CD8-positive, alpha-beta memory T cell (primary cell): ENCODE results near the gene FSD1L. TPM values are rescaled to one million over a fixed set of nuclear protein-coding genes. Genes with fewer than 3 reads are reported as not detected.
A peak's percentile ranks its signal among the peaks of the same experiment; 100 is the strongest.

Source experiments
- CTCF ChIA-PET: fragments of 350-600 bp; sonication (Branson Sonifier 250); formaldehyde crosslinking; loops from one replicate; lab custom pipeline; 2021; ENCODE audit warnings: antibody characterized with exemption; lab: Charles Lee
- POLR2A ChIA-PET: fragments of 350-600 bp; sonication (Branson Sonifier 250); formaldehyde crosslinking; loops from one replicate; lab custom pipeline; 2021; ENCODE audit warnings: antibody characterized with exemption; lab: Charles Lee
- DNase-seq, 5 donors: peaks; one replicate each; pipeline versions ENCODE4 v3.0.0 to v3.0.0-alpha.2; 2020 to 2022; ENCODE audit warnings: mixed read lengths in 1 of 5
- H3K27ac ChIP-seq: one replicate; pipeline ENCODE4 v1.7.0; 2013; ENCODE audit warnings: low read depth, mild to moderate bottlenecking, low read length, moderate library complexity
- H3K27me3 ChIP-seq: 2 replicates; pipeline ENCODE4 v1.7.0; 2013; ENCODE audit warnings: low read length, mild to moderate bottlenecking; ENCODE audit not compliant: insufficient read depth, poor library complexity, severe bottlenecking
- H3K36me3 ChIP-seq: 2 replicates; pipeline ENCODE4 v1.7.0; 2013; ENCODE audit warnings: mild to moderate bottlenecking, low read length, moderate library complexity; ENCODE audit not compliant: insufficient read depth
- H3K4me1 ChIP-seq: 2 replicates; pipeline ENCODE4 v1.7.0; 2013; ENCODE audit warnings: mild to moderate bottlenecking, low read length, moderate library complexity; ENCODE audit not compliant: insufficient read depth
- H3K4me3 ChIP-seq: 2 replicates; pipeline ENCODE4 v1.7.0; 2013; ENCODE audit warnings: mild to moderate bottlenecking, low read length
- H3K9me3 ChIP-seq: 2 replicates; pipeline ENCODE4 v1.7.0; 2013; ENCODE audit warnings: mild to moderate bottlenecking, low read length
- H3K27ac Mint-ChIP-seq, 8 donors: one replicate each; pipeline ENCODE4 v1.8.0; 2020 to 2021; ENCODE audit warnings: mixed read lengths in 8 of 8, mild to moderate bottlenecking in 6 of 8, inconsistent platforms in 3 of 8, moderate library complexity in 3 of 8
- H3K27me3 Mint-ChIP-seq, 2 donors: one replicate each; pipeline ENCODE4 v1.8.0; 2020 to 2021; ENCODE audit warnings: mixed read lengths in 2 of 2, mild to moderate bottlenecking in 1 of 2, moderate library complexity in 1 of 2
- H3K36me3 Mint-ChIP-seq, 3 donors: one replicate each; pipeline ENCODE4 v1.8.0; 2020 to 2021; ENCODE audit warnings: mixed read lengths in 3 of 3, inconsistent platforms in 1 of 3, mild to moderate bottlenecking in 1 of 3
- H3K4me1 Mint-ChIP-seq, 3 donors: one replicate each; pipeline ENCODE4 v1.8.0; 2020 to 2021; ENCODE audit warnings: mixed read lengths in 3 of 3, inconsistent platforms in 1 of 3, mild to moderate bottlenecking in 1 of 3
- H3K4me3 Mint-ChIP-seq, 7 donors: one replicate each; pipeline ENCODE4 v1.8.0; 2020 to 2021; ENCODE audit warnings: mixed read lengths in 7 of 7, mild to moderate bottlenecking in 6 of 7, moderate library complexity in 4 of 7, inconsistent platforms in 2 of 7
- H3K9me3 Mint-ChIP-seq, 5 donors: one replicate each; pipeline ENCODE4 v1.8.0; 2020 to 2022; ENCODE audit warnings: mixed read lengths in 5 of 5, mild to moderate bottlenecking in 3 of 5, moderate library complexity in 2 of 5, inconsistent platforms in 1 of 5
- polyA plus RNA-seq: library from polyadenylated mRNA; unstranded; fragments of 300-500 nt; fragmentation: Illumina TruSeq; gene quantifications from one replicate; pipeline ENCODE4 v1.2.3, GENCODE V29; 2021
- total RNA-seq, 2 experiments: library from RNA; stranded (reverse); gene quantifications; one replicate each; pipeline ENCODE4 v1.2.3, GENCODE V29; 2021

FSD1L gene
- total RNA-seq, result 1 to 10 TPM; 3.8 to 4.3 TPM
- 0.53 TPM for polyA plus RNA-seq

- peak within 1 kb of the TSS; percentile 72 to 94 (median 85) for H3K4me3 Mint-ChIP-seq
- peak; percentile 59 to 82 (median 73) for DNase-seq
- peak within 1 kb of the TSS; percentile 13 for H3K27ac ChIP-seq
- H3K27ac Mint-ChIP-seq, result peak within 1 kb of the TSS in 7 of 8 donors; percentile 25 to 78 (median 67)
- CTCF ChIA-PET, result interaction anchor here (0.7 to 1.2 kb wide), 2 partner anchors 9 to 1911 kb away, joined by 3 read pairs; no protein-coding TSS in a partner anchor
- no peaks in the 10 kb centered on the region for H3K9me3 ChIP-seq
- H3K9me3 Mint-ChIP-seq, result no peaks in the 10 kb centered on the region
- H3K27me3 ChIP-seq, result no peaks in the 10 kb centered on the region
- H3K36me3 ChIP-seq, result no peaks in the 10 kb centered on the region
- no peaks in the 10 kb centered on the region for H3K36me3 Mint-ChIP-seq
- H3K4me1 Mint-ChIP-seq, result peaks cover 9 to 12% (median 10%) of the 10 kb centered on the region in 3 donors
- POLR2A ChIA-PET, result no interaction called here
- peaks cover 3% of the 10 kb centered on the region for H3K4me1 ChIP-seq
- peak within 1 kb of the TSS; percentile 66 for H3K4me3 ChIP-seq
- H3K27me3 Mint-ChIP-seq, result peaks cover 0 to 4% of the 10 kb centered on the region in 2 donors
Measured at GRCh38 chr9:105447814-105448812, at the start of gene FSD1L. Gene FSD1L (plus strand): TSS chr9:105448034. CDS start chr9:105448221, 187 bp downstream.

DNA sequence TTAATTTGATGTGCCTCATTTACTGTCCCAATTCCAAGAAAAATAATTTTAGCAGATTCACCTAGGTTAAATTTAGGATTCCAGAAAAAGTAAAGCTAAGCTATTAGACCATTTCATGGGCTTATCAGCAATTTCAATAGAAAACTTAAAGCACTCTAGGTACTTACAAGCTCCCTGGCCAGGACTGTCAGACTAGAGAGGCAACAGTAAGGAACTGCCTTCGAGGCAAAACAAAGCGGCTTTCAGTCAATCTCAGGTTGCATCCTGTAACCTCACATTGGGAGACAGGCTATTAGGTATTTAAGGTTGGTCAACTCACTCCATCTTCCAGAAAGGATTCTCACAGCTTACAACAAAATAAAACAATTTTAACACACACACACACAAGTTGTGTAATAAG is 48.7 kb upstream of the FSD1L start:
- peaks cover 9 to 12% (median 11%) of the 10 kb centered on the region in 3 donors for H3K4me1 Mint-ChIP-seq
- no peak overlapping the region for H3K4me3 ChIP-seq
- no peak overlapping the region for H3K4me3 Mint-ChIP-seq

GRCh38 chr9:105401651-105402050 is 46.2 kb upstream of the FSD1L start:
- peaks cover 30 to 33% (median 33%) of the 10 kb centered on the region in 3 donors for H3K4me1 Mint-ChIP-seq
- DNase-seq, result no peak
- peaks cover 21% of the 10 kb centered on the region for H3K4me1 ChIP-seq
- no peak overlapping the region for H3K27ac ChIP-seq
- peak overlapping the region in 2 of 8 donors; percentile 24 to 61 for H3K27ac Mint-ChIP-seq
- H3K36me3 Mint-ChIP-seq, result no peaks in the 10 kb centered on the region
- H3K4me3 ChIP-seq, result no peak overlapping the region
- H3K4me3 Mint-ChIP-seq, result no peak overlapping the region
- no peaks in the 10 kb centered on the region for H3K9me3 ChIP-seq
- POLR2A ChIA-PET, result no interaction called here
- peaks cover 52 to 68% of the 10 kb centered on the region in 2 donors for H3K27me3 Mint-ChIP-seq
- no peaks in the 10 kb centered on the region for H3K36me3 ChIP-seq
- H3K27me3 ChIP-seq, result peaks cover 34% of the 10 kb centered on the region
- CTCF ChIA-PET, result no interaction called here
- H3K9me3 Mint-ChIP-seq, result peaks cover 0 to 7% (median 4%) of the 10 kb centered on the region in 5 donors

More for the DNA sequence above, 48.7 kb upstream of the FSD1L start:
- no peaks in the 10 kb centered on the region for H3K36me3 ChIP-seq
- DNase-seq, result no peak
- no peaks in the 10 kb centered on the region for H3K4me1 ChIP-seq
- H3K36me3 Mint-ChIP-seq, result no peaks in the 10 kb centered on the region
- peaks cover 24% of the 10 kb centered on the region for H3K27me3 ChIP-seq
- H3K27ac Mint-ChIP-seq, result no peak overlapping the region
- CTCF ChIA-PET, result interaction anchor here (0.6 kb wide), 1 partner anchor 13 kb away, joined by 3 read pairs; no protein-coding TSS in a partner anchor
- peaks cover 40 to 72% of the 10 kb centered on the region in 2 donors for H3K27me3 Mint-ChIP-seq
- H3K27ac ChIP-seq, result no peak overlapping the region
- POLR2A ChIA-PET, result no interaction called here
- H3K9me3 ChIP-seq, result no peaks in the 10 kb centered on the region
- H3K9me3 Mint-ChIP-seq, result no peaks in the 10 kb centered on the region

GRCh38 chr9:105403552-105404248 is 44.1 kb upstream of the FSD1L start:
- no peak for DNase-seq
- H3K27ac ChIP-seq, result no peak overlapping the region
- H3K4me3 Mint-ChIP-seq, result no peak overlapping the region
- H3K36me3 Mint-ChIP-seq, result peaks cover 0 to 6% (median 0%) of the 10 kb centered on the region in 3 donors
- H3K27ac Mint-ChIP-seq, result peak overlapping the region in 2 of 8 donors; percentile 1 to 3
- CTCF ChIA-PET, result interaction anchor here (1.6 kb wide), 1 partner anchor 12 kb away, joined by 4 read pairs; no protein-coding TSS in a partner anchor
- H3K27me3 Mint-ChIP-seq, result peaks cover 55 to 65% of the 10 kb centered on the region in 2 donors
- peaks cover 32 to 33% (median 33%) of the 10 kb centered on the region in 3 donors for H3K4me1 Mint-ChIP-seq
- peaks cover 21% of the 10 kb centered on the region for H3K4me1 ChIP-seq
- H3K9me3 Mint-ChIP-seq, result peaks cover 0 to 16% (median 12%) of the 10 kb centered on the region in 5 donors
- H3K27me3 ChIP-seq, result peaks cover 44% of the 10 kb centered on the region
- H3K4me3 ChIP-seq, result no peak overlapping the region
- POLR2A ChIA-PET, result no interaction called here
- H3K9me3 ChIP-seq, result no peaks in the 10 kb centered on the region
- no peaks in the 10 kb centered on the region for H3K36me3 ChIP-seq

GRCh38 chr9:105405514-105406131 is 42.2 kb upstream of the FSD1L start:
- Mint-ChIP-seq H3K27ac (peak overlapping the region in 6 of 8 donors; percentile 60 to 83 (median 72)), H3K4me1 (peaks cover 32 to 33% (median 33%) of the 10 kb centered on the region in 3 donors), H3K9me3 (peaks cover 0 to 32% (median 21%) of the 10 kb centered on the region in 5 donors), H3K27me3 (peaks cover 62 to 70% of the 10 kb centered on the region in 2 donors), H3K4me3 (peak overlapping the region; percentile 33 to 72 (median 57)), H3K36me3 (peaks cover 0 to 14% (median 0%) of the 10 kb centered on the region in 3 donors)
- CTCF ChIA-PET, result interaction anchor here (0.6 to 1.7 kb wide), 4 partner anchors 9 to 246 kb away, joined by 3 to 4 read pairs (median 3); partner anchors contain the start of gene SLC44A1
- H3K9me3 ChIP-seq, result no peaks in the 10 kb centered on the region
- no peaks in the 10 kb centered on the region for H3K36me3 ChIP-seq
- POLR2A ChIA-PET, result interaction anchor here (1.5 kb wide), 1 partner anchor 278 kb away, joined by 4 read pairs; no protein-coding TSS in a partner anchor
- DNase-seq, result peak; percentile 15 to 91 (median 77)
- H3K27ac ChIP-seq, result no peak overlapping the region
- peaks cover 21% of the 10 kb centered on the region for H3K4me1 ChIP-seq
- H3K4me3 ChIP-seq, result peak overlapping the region; percentile 31
- H3K27me3 ChIP-seq, result peaks cover 44% of the 10 kb centered on the region

GRCh38 chr9:105406369-105406768 is 41.5 kb upstream of the FSD1L start:
- Mint-ChIP-seq H3K36me3 (peaks cover 0 to 14% (median 0%) of the 10 kb centered on the region in 3 donors), H3K27me3 (peaks cover 61 to 71% of the 10 kb centered on the region in 2 donors), H3K4me3 (peak overlapping the region in 1 of 7 donors; percentile 56), H3K27ac (no peak overlapping the region), H3K4me1 (peaks cover 32 to 33% (median 33%) of the 10 kb centered on the region in 3 donors), H3K9me3 (peaks cover 0 to 35% (median 23%) of the 10 kb centered on the region in 5 donors)
- no peak overlapping the region for H3K27ac ChIP-seq
- no peaks in the 10 kb centered on the region for H3K9me3 ChIP-seq
- peaks cover 44% of the 10 kb centered on the region for H3K27me3 ChIP-seq
- DNase-seq, result no peak
- H3K4me1 ChIP-seq, result peaks cover 21% of the 10 kb centered on the region
- CTCF ChIA-PET, result interaction anchor here (1.2 to 1.7 kb wide), 2 partner anchors 9 to 247 kb away, joined by 3 to 4 read pairs; no protein-coding TSS in a partner anchor
- H3K4me3 ChIP-seq, result no peak overlapping the region
- H3K36me3 ChIP-seq, result no peaks in the 10 kb centered on the region
- POLR2A ChIA-PET, result no interaction called here

DNA sequence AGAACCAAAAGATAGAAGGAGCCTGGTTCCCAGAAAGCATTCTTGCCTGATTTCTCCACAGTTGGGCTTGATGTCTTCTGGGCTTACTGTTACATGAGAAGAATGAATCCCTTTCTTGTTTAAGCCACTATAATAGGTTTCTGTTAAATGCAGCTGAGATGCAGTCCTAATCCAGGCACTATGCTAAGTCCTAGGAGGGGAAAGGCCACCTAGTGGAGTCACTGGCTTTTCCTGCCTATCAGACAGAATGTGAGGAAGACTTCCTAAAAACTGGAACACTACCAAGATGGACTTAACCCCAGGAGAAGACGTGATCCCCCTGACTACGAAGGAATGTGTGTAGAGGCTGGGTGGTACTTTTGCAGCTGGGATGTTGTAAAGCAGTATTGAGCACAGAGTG is 34.3 kb upstream of the FSD1L start:
- no peak overlapping the region for H3K27ac ChIP-seq
- no peak for DNase-seq
- peaks cover 34 to 55% of the 10 kb centered on the region in 2 donors for H3K27me3 Mint-ChIP-seq
- H3K27me3 ChIP-seq, result peaks cover 7% of the 10 kb centered on the region
- H3K4me1 ChIP-seq, result peaks cover 4% of the 10 kb centered on the region
- peaks cover 0 to 8% (median 0%) of the 10 kb centered on the region in 3 donors for H3K36me3 Mint-ChIP-seq
- no peaks in the 10 kb centered on the region for H3K36me3 ChIP-seq
- peaks cover 6 to 24% (median 11%) of the 10 kb centered on the region in 5 donors for H3K9me3 Mint-ChIP-seq
- H3K9me3 ChIP-seq, result no peaks in the 10 kb centered on the region
- no peak overlapping the region for H3K4me3 Mint-ChIP-seq
- no peak overlapping the region for H3K27ac Mint-ChIP-seq
- no peaks in the 10 kb centered on the region for H3K4me1 Mint-ChIP-seq
- no peak overlapping the region for H3K4me3 ChIP-seq
- ChIA-PET POLR2A (no interaction called here), CTCF (interaction anchor here (1.1 to 5.3 kb wide), 2 partner anchors 8 to 550 kb away, joined by 3 to 28 read pairs; no protein-coding TSS in a partner anchor)
